Measurements from ENCODE around the gene CCDC134. TPM values are rescaled to one million over a fixed set of nuclear protein-coding genes. Genes with fewer than 3 reads are reported as not detected.

The CCDC134 gene
- total and polyA plus RNA-seq, 9 of the 15 experiments (the other 6 are each of a cell fraction or from before 2014, with no cell fraction given) = 0.56 to 11.9 (median 5.3) TPM

DNA sequence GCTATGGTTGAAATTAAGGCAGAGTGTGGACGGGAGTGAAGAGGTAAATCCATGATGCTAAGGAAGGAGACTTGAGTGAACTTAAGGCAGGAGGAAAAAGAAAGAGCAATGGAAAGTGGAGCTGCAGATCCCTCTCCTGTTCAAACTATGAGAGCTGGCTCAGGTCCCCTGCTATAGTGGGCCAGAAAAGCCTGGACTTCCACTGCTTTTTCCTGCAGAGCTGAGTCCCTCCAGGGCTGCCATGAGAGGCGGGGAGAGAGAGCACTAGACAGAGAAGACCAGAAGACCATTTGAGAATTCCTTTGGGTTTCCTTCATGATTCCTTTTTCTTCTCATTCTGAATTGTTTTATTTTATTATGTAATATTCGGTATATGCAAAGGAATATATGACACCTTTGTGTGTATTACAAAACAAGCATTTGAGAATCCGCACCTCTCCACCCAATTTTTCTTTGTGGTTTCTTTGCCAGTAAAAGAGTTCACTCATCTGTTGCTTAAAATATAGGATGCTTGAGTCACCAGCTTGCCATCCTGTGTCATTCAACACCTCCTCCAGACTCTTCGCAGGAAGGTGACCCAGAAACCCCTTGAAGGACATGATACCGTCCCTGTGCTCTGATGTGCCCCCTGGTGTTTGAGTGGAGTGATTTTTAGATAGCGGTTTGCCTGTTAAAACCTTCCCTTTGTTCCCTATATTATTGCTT, 56.8 kb downstream of the CCDC134 start (continued):
- TF ChIP-seq SP2 (IDR thresholded peaks at IDR 0.05; ENCODE audit: extremely low read depth, low read depth, low read length, poor library complexity, severe bottlenecking) = no peak
- peak; percentile 98 for TF ChIP-seq ESRRA (IDR thresholded peaks at IDR 0.05; ENCODE audit: borderline replicate concordance, low read depth)
- 0 out of 2 replicates have a peak, but pooled peaks have one; percentile 15 for TF ChIP-seq CREM (IDR thresholded peaks at IDR 0.05; ENCODE audit: low read depth)
- TF ChIP-seq ELF4 (CRISPR knock-in tag; IDR thresholded peaks at IDR 0.05) = no peak
- TF ChIP-seq, protein P1, sequence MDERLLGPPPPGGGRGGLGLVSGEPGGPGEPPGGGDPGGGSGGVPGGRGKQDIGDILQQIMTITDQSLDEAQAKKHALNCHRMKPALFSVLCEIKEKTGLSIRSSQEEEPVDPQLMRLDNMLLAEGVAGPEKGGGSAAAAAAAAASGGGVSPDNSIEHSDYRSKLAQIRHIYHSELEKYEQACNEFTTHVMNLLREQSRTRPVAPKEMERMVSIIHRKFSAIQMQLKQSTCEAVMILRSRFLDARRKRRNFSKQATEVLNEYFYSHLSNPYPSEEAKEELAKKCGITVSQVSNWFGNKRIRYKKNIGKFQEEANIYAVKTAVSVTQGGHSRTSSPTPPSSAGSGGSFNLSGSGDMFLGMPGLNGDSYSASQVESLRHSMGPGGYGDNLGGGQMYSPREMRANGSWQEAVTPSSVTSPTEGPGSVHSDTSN (CRISPR knock-in tag; IDR thresholded peaks at IDR 0.05; ENCODE audit: low read depth) = no peak
- TF ChIP-seq, protein P1 (tag; conservative IDR thresholded peaks at IDR 0.05; ENCODE audit: low read depth) = peak; percentile 40; the same call in 1 of the 2 replicates

DNA sequence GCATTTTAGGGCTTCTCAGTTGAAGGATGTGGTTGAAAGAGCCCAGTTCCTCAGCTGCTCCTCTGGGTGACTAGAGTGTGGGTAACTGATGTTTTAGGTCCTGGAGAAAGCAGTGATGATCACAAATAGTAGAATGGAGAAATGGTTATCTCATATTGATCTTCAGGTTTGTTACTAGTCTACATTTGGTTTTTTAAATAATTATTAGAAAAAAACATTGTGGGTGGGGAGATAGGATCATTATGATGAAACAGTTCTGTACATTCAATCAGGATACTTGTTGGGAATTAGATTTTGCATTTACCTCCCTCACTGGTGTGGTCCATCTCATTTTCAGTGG, 57.4 kb downstream of the CCDC134 start:
- no TSS peak for BruUV-seq (replicated peaks)
- Histone ChIP-seq H3K36me3 (ENCODE audit: control insufficient read depth, insufficient read depth, low read length) (peaks cover 26% of the 10 kb centered on the region; the same call in 2 of the 3 replicates), H2AFZ (ENCODE audit: low read depth, low read length) (no peak overlapping the region), H3K9me1 (ENCODE audit: control insufficient read depth, insufficient read depth, low read length) (no peaks in the 10 kb centered on the region), H3K4me3 (no peak overlapping the region), H4K20me1 (replicated peaks; ENCODE audit: control insufficient read depth, insufficient read depth, low read length) (peaks cover 32% of the 10 kb centered on the region), H3K79me2 (ENCODE audit: control insufficient read depth, insufficient read depth, low read length) (peaks cover 95% of the 10 kb centered on the region), H3K27me3 (ENCODE audit: control insufficient read depth in 2 of 2, insufficient read depth in 2 of 2, low read length in 2 of 2) (no peaks in the 10 kb centered on the region), H3K4me1 (replicated peaks in 1 of 2; ENCODE audit: control insufficient read depth in 2 of 2, insufficient read depth in 2 of 2, low read length in 2 of 2) (peaks cover 8 to 12% of the 10 kb centered on the region in 2 experiments; a peak in 3 of 5 replicates), H3K27ac (ENCODE audit: extremely low read depth, low read depth, low read length) (no peak overlapping the region), H3K4me2 (ENCODE audit: insufficient read depth, low read length) (no peak overlapping the region), H3K9ac (ENCODE audit: insufficient read depth in 1 of 2, low read depth in 2 of 2, low read length in 2 of 2) (no peak overlapping the region), H3K9me3 (replicated peaks; ENCODE audit: control insufficient read depth, insufficient read depth, low read depth, low read length) (no peaks in the 10 kb centered on the region)
- ATAC-seq (no peak), FAIRE-seq (no peak), DNase-seq (ENCODE audit: extremely low read depth in 1 of 4, low spot score in 3 of 4) (no peak)
- ChIA-PET CTCF (ENCODE audit: low intra/inter-chr PET ratio) (interaction anchor here (0.6 to 0.9 kb wide), 2 partner anchors 123 to 161 kb away, joined by 3 to 5 read pairs; no protein-coding TSS in a partner anchor), POLR2A (interaction anchor here (1.0 to 3.3 kb wide), 5 partner anchors 8 to 15 kb away, joined by 3 to 11 read pairs (median 4); no protein-coding TSS in a partner anchor)
- in situ Hi-C loops (cut with MboI) (no loop called here), intact Hi-C loops (cut with micrococcal nuclease) (loop anchor here (10.0 kb wide), 1 partner anchor 113 kb away; no protein-coding TSS in a partner anchor)
- no peak for TF ChIP-seq CHD1 (IDR thresholded peaks at IDR 0.05; ENCODE audit: low read length)
- TF ChIP-seq, protein P2, sequence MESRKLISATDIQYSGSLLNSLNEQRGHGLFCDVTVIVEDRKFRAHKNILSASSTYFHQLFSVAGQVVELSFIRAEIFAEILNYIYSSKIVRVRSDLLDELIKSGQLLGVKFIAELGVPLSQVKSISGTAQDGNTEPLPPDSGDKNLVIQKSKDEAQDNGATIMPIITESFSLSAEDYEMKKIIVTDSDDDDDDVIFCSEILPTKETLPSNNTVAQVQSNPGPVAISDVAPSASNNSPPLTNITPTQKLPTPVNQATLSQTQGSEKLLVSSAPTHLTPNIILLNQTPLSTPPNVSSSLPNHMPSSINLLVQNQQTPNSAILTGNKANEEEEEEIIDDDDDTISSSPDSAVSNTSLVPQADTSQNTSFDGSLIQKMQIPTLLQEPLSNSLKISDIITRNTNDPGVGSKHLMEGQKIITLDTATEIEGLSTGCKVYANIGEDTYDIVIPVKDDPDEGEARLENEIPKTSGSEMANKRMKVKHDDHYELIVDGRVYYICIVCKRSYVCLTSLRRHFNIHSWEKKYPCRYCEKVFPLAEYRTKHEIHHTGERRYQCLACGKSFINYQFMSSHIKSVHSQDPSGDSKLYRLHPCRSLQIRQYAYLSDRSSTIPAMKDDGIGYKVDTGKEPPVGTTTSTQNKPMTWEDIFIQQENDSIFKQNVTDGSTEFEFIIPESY (CRISPR knock-in tag; IDR thresholded peaks at IDR 0.05) = peak; percentile 6; the same call in 1 of the 2 replicates
- TF ChIP-seq CEBPG (CRISPR knock-in tag; IDR thresholded peaks at IDR 0.05) = no peak
- 0 out of 4 replicates have a peak, but pooled peaks of 1 of the 2 experiments have one; percentile 4 for TF ChIP-seq CEBPG (tag; conservative IDR thresholded peaks at IDR 0.05 in 1 of 2, IDR thresholded peaks at IDR 0.05 in 1 of 2)

Data from K562 (cell line).